GM12873 (cell line): Measurements from ENCODE around the gene NOP56.

Experiments used
- TF ChIP-seq, protein P1 (sequence below): IDR thresholded peaks from 2 replicates; pipeline ENCODE4 v1.5.1; 2012; ENCODE audit warnings: low read depth, mild to moderate bottlenecking, moderate library complexity, low read length, control low read depth; ENCODE audit not compliant: insufficient read depth; ENCODE audit errors: missing control alignments

NOP56 gene

GRCh38 chr20:2663887-2664719 is 11.7 kb downstream of the NOP56 start, which contains the start of gene IDH3B:
Gene IDH3B (minus strand): TSS chr20:2664216. CDS start chr20:2664188, 28 bp downstream.
- TF ChIP-seq, protein P1, sequence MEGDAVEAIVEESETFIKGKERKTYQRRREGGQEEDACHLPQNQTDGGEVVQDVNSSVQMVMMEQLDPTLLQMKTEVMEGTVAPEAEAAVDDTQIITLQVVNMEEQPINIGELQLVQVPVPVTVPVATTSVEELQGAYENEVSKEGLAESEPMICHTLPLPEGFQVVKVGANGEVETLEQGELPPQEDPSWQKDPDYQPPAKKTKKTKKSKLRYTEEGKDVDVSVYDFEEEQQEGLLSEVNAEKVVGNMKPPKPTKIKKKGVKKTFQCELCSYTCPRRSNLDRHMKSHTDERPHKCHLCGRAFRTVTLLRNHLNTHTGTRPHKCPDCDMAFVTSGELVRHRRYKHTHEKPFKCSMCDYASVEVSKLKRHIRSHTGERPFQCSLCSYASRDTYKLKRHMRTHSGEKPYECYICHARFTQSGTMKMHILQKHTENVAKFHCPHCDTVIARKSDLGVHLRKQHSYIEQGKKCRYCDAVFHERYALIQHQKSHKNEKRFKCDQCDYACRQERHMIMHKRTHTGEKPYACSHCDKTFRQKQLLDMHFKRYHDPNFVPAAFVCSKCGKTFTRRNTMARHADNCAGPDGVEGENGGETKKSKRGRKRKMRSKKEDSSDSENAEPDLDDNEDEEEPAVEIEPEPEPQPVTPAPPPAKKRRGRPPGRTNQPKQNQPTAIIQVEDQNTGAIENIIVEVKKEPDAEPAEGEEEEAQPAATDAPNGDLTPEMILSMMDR: no peak

DNA sequence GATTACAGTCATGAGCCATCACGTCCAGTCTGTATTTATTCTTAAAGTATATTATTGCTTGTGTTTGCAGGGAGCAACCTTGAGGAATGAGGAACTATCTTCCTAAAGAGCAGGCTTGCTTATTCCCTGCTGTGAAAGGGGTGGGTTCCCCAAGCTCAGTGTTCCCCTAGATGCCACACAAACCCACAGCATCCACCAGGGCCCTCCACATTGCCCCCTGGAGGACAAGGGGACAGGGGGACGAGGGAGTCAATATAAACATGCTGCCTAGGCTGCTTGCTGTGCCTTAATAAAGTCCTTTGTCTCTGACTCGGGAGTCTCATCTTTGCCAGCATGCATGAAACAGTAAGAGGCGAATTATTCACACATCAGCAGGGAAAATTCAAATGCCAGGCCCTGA is 19.5 kb downstream of the NOP56 start:
- TF ChIP-seq, protein P1: peak; percentile 45

GRCh38 chr20:2672446-2672845 is 20.0 kb downstream of the NOP56 start:
- TF ChIP-seq, protein P1: no peak

DNA sequence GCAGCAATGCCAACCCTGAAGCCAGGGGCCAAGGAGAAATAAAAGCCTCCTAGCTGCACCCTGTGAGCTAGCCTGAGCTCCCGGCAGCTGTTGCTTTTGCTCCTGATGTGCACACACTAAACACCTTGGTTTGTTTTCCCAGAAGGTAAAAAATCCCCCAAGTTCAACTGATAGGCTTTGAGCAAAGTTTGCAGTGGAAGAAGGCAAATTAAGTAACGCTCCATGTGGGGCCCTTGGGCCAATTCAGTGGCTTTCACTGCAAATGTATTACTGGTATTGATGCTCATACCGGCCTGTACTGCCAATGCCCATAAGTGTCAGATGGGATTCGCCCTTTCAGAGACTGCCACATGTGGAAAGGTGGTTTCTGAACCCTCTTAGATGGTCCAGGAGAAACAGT is 21.0 kb downstream of the NOP56 start:
- TF ChIP-seq, protein P1: no peak

DNA sequence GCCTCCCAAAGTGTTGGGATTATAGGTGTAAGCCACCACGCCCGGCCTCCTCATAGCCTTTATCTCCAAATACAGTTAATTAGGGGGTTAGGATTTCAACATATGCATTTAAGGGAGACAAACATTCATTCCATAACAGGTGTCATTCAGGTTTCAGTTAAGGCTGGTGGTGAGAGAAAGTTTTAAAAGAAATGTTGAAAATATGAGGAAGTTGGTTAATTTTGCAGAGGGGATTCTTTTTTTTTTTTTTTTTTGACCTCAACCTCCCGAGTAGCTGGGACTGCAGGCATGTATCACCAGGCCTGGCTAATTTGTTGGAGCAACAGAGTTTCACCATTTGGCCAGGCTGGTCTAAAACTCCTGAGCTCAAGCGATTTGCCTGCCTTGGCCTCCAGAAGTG is 27.6 kb downstream of the NOP56 start:
- TF ChIP-seq, protein P1: no peak

DNA sequence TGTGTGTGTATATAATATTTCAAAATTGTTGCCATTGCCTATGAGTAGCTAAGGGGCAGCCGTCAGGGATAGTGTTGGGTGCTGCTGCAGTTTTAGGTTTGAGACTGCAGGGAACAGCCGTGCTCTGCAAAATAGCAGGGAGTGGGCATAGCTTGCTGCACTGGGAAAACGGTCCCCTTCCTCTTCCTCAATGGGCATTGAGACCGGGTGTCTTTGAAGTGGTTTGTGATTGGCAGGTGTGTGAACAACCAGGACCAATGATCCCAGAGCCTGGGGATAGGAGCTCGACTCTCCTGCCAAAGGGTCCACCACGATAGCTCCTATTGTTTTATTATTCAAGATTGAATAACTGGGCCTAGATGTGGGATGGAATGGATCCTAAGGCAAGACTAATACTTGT is 35.1 kb downstream of the NOP56 start:
- TF ChIP-seq, protein P1: no peak

DNA sequence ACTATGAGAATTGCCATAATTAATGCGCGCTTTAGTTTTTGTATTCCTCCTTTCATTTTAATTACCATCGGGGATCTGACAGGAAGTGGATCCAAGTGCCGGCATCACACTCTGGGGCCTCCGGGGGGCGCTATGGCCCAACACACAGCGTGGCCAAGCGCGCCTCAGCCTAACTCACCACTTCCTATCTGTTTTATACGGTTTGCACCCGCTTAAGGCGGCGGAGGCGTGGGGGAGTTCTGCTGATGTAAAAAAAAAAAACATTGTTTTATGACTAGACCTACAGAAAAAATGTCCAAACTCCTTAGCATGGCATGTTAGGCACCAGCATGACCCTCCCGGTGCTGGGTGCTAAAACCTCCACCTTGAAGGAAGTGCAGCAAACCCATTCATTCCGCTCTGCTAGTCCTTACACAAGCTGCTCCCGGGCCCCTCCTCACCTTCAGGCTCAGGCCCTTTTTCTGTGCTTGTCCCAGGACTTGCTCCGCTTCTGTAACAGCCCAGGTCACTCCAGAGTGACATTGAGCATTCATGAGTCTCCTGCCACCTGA is 35.7 kb downstream of the NOP56 start:
- TF ChIP-seq, protein P1: peak; percentile 75
